MM.1S (cell line): ENCODE data around the gene WDFY4.

ENCODE experiments used
- EZH2 ChIP-seq: fragments of 300-600 bp; sonication (generic); optimal IDR thresholded peaks from 2 replicates; pipeline ENCODE3; 2017; ENCODE audit warnings: low read depth, mild to moderate bottlenecking, antibody characterized with exemption, low read length, mixed read lengths
- TF ChIP-seq, protein P1 (sequence below): fragments of 300-600 bp; sonication (generic); IDR thresholded peaks from 2 replicates; pipeline ENCODE4 v1.5.1; 2016; ENCODE audit warnings: antibody characterized with exemption, low read length, mixed read lengths

DNA sequence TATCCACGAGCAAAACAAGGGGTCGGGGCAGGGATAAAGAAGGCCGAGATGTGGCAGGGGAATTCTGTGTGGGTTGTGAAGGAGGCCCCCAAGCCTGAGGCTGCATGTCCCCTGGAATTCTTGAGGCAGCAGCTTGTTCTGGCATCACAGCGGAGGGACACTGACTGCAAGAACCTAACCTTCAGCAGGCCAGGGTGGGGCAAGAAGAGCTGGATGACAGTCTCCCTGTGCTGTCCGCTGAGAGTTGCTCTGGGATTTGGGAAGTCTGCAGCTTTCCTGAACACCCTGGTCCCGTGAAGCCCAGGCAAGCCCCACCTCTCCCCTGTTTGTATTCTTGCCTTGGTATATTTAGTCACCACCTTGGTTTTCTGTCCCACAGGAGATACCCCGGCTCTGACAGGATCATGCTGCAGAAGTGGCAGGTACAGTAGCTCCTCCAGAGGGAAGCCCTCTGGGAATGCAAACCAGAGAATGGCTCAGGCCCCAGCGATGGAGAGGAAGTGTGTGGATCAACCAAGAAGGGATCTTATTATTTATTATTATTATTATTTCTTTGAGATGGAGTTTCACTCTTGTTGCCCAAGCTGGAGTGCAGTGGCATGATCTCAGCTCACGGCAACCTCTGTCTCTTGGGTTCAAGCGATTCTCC is 256.9 kb downstream of the WDFY4 start:
- TF ChIP-seq, protein P1, sequence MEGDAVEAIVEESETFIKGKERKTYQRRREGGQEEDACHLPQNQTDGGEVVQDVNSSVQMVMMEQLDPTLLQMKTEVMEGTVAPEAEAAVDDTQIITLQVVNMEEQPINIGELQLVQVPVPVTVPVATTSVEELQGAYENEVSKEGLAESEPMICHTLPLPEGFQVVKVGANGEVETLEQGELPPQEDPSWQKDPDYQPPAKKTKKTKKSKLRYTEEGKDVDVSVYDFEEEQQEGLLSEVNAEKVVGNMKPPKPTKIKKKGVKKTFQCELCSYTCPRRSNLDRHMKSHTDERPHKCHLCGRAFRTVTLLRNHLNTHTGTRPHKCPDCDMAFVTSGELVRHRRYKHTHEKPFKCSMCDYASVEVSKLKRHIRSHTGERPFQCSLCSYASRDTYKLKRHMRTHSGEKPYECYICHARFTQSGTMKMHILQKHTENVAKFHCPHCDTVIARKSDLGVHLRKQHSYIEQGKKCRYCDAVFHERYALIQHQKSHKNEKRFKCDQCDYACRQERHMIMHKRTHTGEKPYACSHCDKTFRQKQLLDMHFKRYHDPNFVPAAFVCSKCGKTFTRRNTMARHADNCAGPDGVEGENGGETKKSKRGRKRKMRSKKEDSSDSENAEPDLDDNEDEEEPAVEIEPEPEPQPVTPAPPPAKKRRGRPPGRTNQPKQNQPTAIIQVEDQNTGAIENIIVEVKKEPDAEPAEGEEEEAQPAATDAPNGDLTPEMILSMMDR = no peak
- TF ChIP-seq EZH2 = no peak
